Mucosa of gallbladder (tissue), 1 donor: ENCODE results near the gene KDM8. TPM values are rescaled to one million over a fixed set of nuclear protein-coding genes. Genes with fewer than 3 reads are reported as not detected.

Experiments
- DNase-seq: peaks from one replicate; pipeline ENCODE4 v3.0.0-alpha.2; 2020; ENCODE audit warnings: low spot score
- total RNA-seq: library from RNA; stranded (reverse); gene quantifications from one replicate; pipeline ENCODE4 v1.2.1, GENCODE V29; 2021
- donor health status: DM: no; HTN: no; CAD: no.

KDM8 gene
- total RNA-seq, result 14.8 TPM

DNA sequence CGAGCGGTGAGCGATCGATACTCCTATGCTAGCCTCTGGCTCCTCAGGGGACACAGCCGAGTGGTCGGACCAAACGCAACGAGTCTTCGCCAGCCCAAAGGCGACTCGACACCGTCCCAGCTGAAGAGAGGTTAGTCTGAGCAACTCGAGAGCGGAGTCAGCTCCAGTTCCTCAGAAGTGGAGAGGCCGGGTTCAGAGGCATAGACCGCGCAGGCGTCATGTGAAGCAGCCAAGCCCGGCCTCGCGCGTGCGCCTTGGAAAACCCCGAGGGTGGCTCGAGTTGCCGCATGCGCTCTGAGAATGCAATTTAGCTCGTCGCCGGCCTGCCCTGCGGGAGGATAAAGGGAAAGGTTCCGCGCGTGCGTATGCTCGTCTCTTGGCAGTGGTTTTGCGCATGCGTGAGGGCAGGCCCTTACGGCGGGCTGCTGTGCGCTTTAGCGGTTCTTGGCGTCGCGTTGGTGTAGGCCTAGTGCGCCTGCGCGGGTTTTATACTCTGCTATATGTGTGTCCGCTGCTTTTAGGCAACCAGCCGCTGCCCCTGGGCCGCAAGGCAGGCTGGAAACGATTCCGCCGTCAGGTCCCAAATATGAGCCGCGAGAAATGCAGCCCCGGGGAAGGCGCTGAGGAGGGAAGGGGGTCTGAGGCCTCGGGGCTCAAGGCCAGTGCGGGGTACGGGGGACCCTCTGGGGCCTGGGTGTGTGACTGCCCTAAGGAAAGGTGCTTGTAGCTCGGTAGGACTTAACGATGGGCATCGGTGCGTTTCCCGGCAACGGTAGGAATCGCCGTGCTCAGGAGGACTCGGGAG lies at the start of gene KDM8:
Gene KDM8, plus strand, starts transcription at position 20 of the 805 bp plus-strand sequence. CDS start 6,598 bp downstream, outside the sequence.
- DNase-seq, result peak; percentile 100

GRCh38 chr16:27154705-27155521 lies 48.4 kb upstream of the KDM8 start:
- DNase-seq, result peak; percentile 53

DNA sequence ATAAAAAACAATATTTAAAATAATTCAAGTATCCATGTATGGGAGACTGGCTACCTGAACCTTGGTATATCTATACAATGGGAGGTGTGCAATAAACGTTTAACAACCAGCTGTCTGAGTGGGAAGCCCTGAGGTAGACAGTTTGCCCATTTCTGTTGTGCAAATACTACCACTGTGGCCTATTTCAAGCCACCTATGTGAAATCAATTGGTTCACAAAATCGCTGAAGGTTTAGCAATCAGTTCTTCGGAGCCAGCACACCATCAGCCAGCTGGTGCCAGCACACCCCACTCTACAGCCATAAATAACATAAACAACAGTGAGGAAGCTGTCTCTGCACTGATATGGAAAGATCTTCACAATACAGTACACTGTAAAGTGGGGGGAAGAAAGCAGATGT lies 46.7 kb upstream of the KDM8 start:
- DNase-seq, result no peak

GRCh38 chr16:27161398-27161797 lies 41.9 kb upstream of the KDM8 start:
- DNase-seq, result no peak

DNA sequence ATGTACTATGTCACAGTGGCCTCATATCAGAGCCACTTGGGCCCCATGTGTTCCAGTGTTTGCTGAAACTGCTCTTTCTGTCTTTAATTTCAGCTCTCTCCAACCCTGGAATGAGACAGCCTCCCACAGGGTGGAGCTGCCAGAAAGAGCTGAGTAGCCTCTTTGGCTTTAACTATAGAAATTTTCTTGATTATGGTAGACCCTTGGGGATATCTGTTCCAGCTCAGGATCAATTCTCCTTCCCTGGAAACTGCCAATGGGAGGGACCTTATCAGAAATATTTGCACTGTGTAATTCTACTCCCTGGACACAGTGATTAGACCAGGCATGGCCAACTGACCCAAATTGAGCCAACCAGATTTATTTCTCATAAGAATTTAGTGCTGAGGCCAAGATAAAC lies 39.0 kb upstream of the KDM8 start:
- no peak for DNase-seq

- no peak for DNase-seq
These were observed 37.8 kb upstream of the KDM8 start for GRCh38 chr16:27165576-27165975.

- DNase-seq, result no peak
These were observed 34.5 kb upstream of the KDM8 start for GRCh38 chr16:27168790-27169189.

GRCh38 chr16:27169511-27170071 lies 33.7 kb upstream of the KDM8 start:
- peak; percentile 26 for DNase-seq

DNA sequence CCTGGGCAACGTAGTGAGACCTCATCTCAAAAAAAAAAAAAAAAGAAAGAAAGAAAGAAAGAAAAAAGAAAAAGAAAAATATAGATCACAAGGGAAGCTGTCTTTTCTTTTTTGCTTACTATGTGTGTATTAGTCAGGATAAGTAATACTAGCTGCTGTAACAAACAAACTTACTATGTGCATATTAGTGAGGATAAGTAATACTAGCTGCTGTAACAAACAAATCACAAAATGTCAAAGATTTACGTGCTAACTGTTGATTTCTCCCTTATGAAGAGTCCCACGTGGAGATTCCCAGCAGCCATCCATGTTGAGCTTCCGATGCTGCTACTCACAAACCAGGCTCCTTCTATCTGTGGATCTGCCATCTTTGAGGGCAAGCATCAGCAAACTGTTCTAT lies 31.7 kb upstream of the KDM8 start:
- DNase-seq, result no peak

DNA sequence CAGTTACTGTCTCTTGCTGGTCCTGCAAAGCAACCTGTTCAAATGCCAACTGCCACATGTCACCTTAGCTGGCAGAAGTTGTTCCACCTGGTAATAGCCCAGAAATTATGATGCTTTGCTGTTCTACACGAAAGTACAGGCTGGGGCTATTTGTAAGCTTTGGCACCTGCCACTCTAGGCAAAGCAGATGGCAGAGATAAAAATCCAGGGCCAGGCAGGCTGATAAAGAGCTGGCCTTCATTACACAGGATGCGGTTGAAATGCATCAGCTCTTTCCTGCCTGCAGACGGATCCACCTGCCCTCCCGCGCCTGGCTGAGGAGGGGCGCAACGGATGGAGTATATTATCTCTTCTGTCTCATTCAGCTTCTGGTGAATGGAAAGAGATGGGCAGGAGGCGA lies 29.3 kb upstream of the KDM8 start:
- no peak for DNase-seq

DNA sequence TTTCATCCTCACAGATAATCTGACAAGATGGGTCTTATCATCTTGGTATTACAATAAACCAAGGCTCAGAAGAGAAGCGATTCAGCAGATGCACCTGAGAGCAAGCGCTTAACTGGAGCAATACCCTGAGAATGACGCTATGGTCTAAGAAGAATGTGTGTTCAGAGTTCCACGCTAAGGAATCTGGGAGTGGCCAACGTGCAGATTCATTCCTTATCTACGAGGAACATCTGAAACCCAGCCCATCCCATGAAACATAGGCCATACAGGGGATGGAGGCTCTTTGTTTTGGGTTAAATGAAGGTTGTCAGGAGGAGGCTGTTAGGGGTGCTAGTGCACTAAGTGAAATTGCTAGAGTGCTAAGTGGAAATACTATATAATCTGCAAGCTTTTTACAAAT lies 28.5 kb upstream of the KDM8 start:
- DNase-seq, result no peak

GRCh38 chr16:27175888-27176287 lies 27.4 kb upstream of the KDM8 start:
- DNase-seq, result no peak

DNA sequence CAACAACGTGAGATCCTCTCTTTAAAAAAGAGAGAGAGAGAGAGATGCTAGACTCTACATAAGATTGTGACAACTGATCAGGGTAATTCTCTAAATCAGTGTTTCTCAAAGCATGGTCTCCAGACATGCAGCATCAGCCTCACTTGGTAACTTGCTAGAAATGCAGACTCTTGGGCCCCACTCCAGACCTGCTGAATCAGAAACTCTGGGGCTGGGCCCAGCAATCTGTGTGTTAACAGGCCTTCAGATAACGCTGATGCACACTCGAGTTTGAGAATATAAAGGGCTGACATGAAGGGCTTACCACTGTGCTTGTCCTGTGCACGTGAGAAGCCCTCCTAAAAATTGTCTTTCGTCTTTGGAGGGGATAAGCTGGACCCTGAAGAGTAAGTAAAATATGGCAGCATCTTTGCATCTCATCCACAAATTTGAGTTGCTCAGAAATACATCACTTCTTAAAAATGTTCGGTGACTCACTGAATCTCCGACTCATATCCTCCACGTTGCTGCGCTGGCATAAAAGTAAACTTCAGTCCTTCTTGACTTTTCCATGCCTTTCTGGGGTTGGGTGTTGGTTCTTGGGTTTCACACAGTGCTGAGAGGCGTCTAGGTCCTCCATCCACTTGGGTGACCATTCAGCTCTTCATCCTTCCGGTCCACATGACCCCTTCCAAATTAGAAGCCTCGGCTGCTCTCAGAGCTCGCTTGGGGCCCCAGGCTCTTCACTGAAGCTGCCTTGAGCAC lies 26.1 kb upstream of the KDM8 start:
- DNase-seq, result no peak

DNA sequence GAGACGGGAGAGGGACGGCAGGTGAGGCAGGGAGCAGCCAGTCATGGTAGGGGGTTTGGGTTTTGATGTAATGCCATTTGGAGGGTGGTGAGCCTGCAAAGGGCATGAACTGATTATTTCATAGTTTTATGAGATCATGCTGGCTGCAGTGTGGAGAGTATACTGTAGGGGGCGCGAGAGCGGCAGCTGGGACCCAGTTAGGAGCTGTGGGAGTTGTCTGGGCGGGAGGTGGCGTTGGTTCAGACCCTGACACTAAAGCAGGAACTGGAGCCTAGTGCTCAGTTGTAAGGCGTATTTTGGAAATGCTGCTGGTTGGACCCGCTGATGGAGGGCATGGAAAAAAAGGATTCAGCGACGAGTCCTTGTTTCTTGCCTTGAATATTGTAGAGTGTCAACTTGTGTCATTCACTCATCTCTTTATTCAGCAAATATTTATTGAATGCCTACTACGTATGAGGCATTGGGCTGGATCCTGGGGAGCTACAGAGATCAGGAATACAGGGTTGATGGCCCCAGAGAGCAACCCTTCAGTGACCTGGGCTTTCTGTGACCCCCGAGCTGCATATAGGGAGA lies 23.7 kb upstream of the KDM8 start:
- DNase-seq, result peak; percentile 93

GRCh38 chr16:27181019-27181790 lies 22.1 kb upstream of the KDM8 start:
- DNase-seq, result no peak

- DNase-seq, result no peak
These were observed 20.4 kb upstream of the KDM8 start for GRCh38 chr16:27182906-27183405.

GRCh38 chr16:27185776-27186130 lies 17.6 kb upstream of the KDM8 start:
- no peak for DNase-seq

DNA sequence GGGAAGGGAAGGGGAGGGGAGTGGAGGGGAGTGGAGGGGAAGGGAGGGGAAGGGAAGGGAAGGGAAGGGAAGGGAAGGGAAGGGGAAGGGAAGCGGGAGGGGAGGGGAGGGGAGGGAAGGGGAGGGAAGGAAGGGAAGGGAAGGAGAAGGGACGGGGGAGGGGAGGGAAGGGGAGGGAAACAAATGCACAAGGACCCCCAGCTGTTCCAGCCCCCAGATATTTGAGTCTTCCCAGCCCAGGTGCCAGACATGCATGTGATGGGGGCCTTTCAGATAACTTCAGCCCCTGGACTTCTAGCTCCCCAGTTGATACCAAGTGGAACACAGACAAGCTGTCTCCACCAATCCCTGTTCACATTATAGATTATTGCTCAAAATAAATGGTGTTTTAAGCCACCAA lies 14.7 kb upstream of the KDM8 start:
- DNase-seq, result no peak

DNA sequence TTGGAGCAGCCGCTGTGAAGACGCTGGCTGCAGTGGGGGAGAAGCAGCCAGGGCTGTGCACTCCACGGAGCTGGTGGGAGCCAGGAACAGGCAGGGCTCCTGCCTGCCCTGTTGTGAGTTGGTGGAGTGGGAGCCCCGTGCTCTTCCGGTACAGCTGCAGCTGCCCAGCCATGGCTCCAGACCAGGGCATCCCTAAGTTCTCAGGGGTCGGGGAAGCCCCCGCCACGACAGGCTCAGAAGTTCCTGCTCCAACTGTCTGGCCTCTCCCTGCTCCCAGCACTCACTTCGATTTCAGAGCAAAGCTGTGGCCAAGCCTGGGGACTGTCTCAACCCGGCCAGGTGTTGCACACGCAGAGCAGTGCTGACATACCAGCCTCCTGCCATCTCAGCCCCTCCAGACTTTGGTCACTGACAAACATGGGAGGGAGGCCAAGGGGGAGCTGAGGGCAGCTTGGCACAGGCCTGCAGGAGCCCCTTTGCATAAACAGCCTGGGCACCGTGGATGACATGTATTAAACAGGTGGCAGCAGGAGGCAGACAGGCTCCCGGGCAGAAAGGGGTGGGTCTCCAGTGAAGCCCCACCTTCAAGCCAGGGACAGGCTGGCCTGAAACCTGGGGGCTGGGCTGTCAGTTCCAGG lies 13.9 kb upstream of the KDM8 start:
- no peak for DNase-seq

DNA sequence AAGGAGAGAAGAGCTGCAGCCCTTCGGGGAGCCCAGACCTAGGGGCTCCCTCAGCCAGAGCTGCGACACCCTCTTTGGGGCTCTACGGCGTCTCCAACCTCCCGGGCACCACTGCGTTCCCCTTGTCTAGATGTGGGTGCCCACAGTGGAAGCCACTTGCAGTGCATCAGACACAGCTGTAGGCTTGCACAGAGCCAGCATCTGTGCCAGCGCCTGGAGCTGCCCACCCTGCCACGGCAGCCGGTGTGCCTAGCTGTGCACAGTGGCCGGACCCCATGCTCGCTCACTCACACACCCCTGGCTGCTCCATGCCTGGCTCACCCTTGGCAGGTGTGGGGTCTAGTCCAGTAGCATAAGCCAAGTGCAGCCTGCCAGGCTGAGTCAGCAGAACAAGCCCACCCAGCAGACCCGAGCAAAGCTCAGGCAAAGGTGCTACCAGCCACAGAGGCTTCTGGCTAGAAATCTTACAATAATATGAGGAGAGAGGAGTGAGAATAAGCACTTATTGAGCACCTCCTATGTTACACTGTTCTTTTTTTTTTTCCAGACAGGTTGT lies 12.9 kb upstream of the KDM8 start:
- DNase-seq, result no peak
